ENCODE results near the gene SLIT3. TPM values are rescaled to one million over a fixed set of nuclear protein-coding genes. Genes with fewer than 3 reads are reported as not detected.
"Not testable (repeated sequence)": the region's sequence is repeated elsewhere in the genome, so short reads cannot be mapped to it uniquely, and the experiment has no call there.

Gene SLIT3
- total RNA-seq, 4 donors from 2014 or later, result 6.8 to 23.1 (median 13.3) TPM

GRCh38 chr5:168645195-168645594, 655.7 kb downstream of the SLIT3 start:
- H3K27ac ChIP-seq, result no peak overlapping the region
- no peaks in the 10 kb centered on the region for H3K27me3 ChIP-seq
- DNase-seq, result no peak
- no peak for TF ChIP-seq POLR2A (IDR thresholded peaks at IDR 0.05)
- TF ChIP-seq CTCF (IDR thresholded peaks at IDR 0.05), result no peak
- H3K4me3 ChIP-seq, result no peak overlapping the region
- H3K9me3 ChIP-seq, result no peaks in the 10 kb centered on the region
- H3K36me3 ChIP-seq, result no peaks in the 10 kb centered on the region
- H3K4me1 ChIP-seq, result no peaks in the 10 kb centered on the region

DNA sequence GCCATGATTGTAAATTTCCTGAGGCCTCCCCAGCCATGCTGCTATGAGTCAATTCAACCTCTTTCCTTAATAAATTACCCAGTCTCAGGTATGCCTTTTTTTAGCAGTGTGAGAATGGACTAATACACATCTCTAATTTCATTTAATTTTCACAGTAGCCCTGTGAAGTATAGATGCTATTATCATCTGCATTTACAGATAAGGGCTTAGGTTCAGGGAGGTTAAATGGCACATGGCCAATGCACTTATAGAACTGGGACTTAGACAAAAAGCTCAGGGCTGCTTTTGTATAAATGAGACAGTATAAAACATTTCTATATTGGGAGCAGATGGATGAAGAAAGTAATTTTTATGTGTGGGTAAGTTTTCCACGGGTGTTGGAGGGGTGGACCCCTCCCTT, 658.9 kb downstream of the SLIT3 start:
- no peak for DNase-seq
- Histone ChIP-seq H3K4me3 (no peak overlapping the region), H3K27me3 (no peaks in the 10 kb centered on the region), H3K36me3 (no peaks in the 10 kb centered on the region), H3K9me3 (no peaks in the 10 kb centered on the region), H3K27ac (no peak overlapping the region), H3K4me1 (no peaks in the 10 kb centered on the region)
- TF ChIP-seq POLR2A (IDR thresholded peaks at IDR 0.05) (no peak), CTCF (IDR thresholded peaks at IDR 0.05) (no peak)

- not testable (repeated sequence) for H3K27ac ChIP-seq, DNase-seq, H3K4me1 ChIP-seq, H3K27me3 ChIP-seq, H3K9me3 ChIP-seq, H3K4me3 ChIP-seq, H3K36me3 ChIP-seq
Observed at GRCh38 chr5:168638846-168639245, 662.1 kb downstream of the SLIT3 start.

- no peaks in the 10 kb centered on the region for H3K4me1 ChIP-seq
- no peaks in the 10 kb centered on the region for H3K36me3 ChIP-seq
- no peak for DNase-seq
- no peaks in the 10 kb centered on the region for H3K27me3 ChIP-seq
- TF ChIP-seq POLR2A (IDR thresholded peaks at IDR 0.05) (no peak), CTCF (IDR thresholded peaks at IDR 0.05) (no peak)
- no peak overlapping the region for H3K27ac ChIP-seq
- H3K4me3 ChIP-seq, result no peak overlapping the region
- H3K9me3 ChIP-seq, result no peaks in the 10 kb centered on the region
Observed at GRCh38 chr5:168637793-168638192, 663.1 kb downstream of the SLIT3 start.

GRCh38 chr5:168637281-168637680, 663.7 kb downstream of the SLIT3 start:
- no peak for TF ChIP-seq CTCF (IDR thresholded peaks at IDR 0.05)
- no peak for TF ChIP-seq POLR2A (IDR thresholded peaks at IDR 0.05)
- DNase-seq, result no peak
- Histone ChIP-seq H3K36me3 (no peaks in the 10 kb centered on the region), H3K4me1 (no peaks in the 10 kb centered on the region), H3K27me3 (no peaks in the 10 kb centered on the region), H3K4me3 (no peak overlapping the region), H3K9me3 (no peaks in the 10 kb centered on the region), H3K27ac (no peak overlapping the region)

GRCh38 chr5:168630958-168631357, 670.0 kb downstream of the SLIT3 start:
- H3K4me3 ChIP-seq, H3K27ac ChIP-seq, H3K4me1 ChIP-seq, H3K9me3 ChIP-seq, H3K36me3 ChIP-seq, DNase-seq, H3K27me3 ChIP-seq: not testable (repeated sequence)

DNA sequence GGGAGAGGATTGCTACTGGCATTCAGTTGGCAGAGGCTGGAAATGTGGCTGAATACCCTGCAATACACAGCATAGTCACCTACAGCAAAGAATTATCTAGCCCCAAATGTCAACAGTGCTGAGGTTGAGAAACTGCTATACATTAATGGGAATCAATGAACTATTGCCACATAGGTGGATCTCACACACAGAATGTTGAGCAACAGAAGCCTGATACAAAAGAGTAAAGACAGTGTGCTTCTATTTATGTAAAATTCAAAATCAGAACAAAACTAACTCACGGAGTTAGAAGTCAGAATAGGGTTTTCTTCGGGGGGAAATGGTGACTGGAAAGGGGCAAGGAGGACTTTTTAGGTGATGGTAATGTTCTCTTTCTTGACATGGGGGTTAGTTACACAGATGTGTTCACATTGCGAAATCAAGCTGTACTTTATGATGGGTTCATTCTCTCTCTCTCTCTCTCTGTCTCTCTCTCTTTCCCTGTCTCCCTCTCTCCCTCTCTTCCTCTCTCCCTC, 676.0 kb downstream of the SLIT3 start:
- Histone ChIP-seq H3K4me3 (no peak overlapping the region), H3K27me3 (no peaks in the 10 kb centered on the region), H3K27ac (no peak overlapping the region), H3K9me3 (no peaks in the 10 kb centered on the region), H3K4me1 (no peaks in the 10 kb centered on the region), H3K36me3 (no peaks in the 10 kb centered on the region)
- no peak for DNase-seq
- TF ChIP-seq POLR2A (IDR thresholded peaks at IDR 0.05) (no peak), CTCF (IDR thresholded peaks at IDR 0.05) (no peak)

All from Peyer's patch (tissue), 4 donors.